ENCODE data around the gene BAHD1. TPM values are rescaled to one million over a fixed set of nuclear protein-coding genes. Genes with fewer than 3 reads are reported as not detected.

The BAHD1 gene
- polyA plus RNA-seq, 1 of the 3 experiments (the other 2 are of a cell fraction): 5.5 TPM

DNA sequence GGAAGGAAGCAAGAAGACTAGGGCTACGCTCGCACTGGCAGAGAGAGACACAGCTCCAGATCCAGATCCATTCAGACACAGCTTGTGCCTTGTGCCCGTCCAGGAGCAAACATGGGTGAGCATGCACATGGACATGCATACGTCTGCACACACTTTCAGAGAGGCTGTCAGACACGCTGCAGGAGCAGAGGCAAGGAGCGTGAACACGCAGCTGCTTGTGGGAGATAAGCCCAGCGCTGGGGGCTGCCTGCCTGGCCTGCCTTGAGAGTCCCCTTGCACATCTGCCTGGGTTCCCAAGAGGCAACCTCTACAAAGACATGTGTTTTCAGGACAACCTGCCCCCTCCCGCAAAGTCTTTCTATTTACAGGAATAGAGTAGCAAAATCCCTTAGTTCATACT lies 13.6 kb upstream of the BAHD1 start:
- Histone ChIP-seq H3K9me3 (no peaks in the 10 kb centered on the region), H3K4me2 (no peak overlapping the region), H3K9me2 (no peaks in the 10 kb centered on the region), H3K4me3 (ENCODE audit: low read depth in 2 of 2, low read length in 1 of 2) (no peak overlapping the region), H3F3A (replicated peaks; ENCODE audit: insufficient read depth) (no peaks in the 10 kb centered on the region), H3K4me1 (ENCODE audit: control insufficient read depth in 1 of 2, insufficient read depth in 2 of 2, low read depth in 1 of 2, low read length in 1 of 2) (no peaks in the 10 kb centered on the region; a peak in 1 of 4 replicates), H4K20me1 (ENCODE audit: insufficient read depth) (no peaks in the 10 kb centered on the region), H3K27me3 (ENCODE audit: insufficient read depth) (no peaks in the 10 kb centered on the region), H2AFZ (ENCODE audit: low read depth) (no peak overlapping the region), H3K27ac (ENCODE audit: low read depth in 2 of 2, low read length in 1 of 2) (no peak overlapping the region), H3K9ac (no peak overlapping the region), H3K79me2 (ENCODE audit: insufficient read depth) (no peaks in the 10 kb centered on the region), H3K36me3 (replicated peaks in 1 of 2; ENCODE audit: control insufficient read depth in 1 of 2, insufficient read depth in 2 of 2, low read length in 1 of 2) (no peaks in the 10 kb centered on the region)
- 100% methylated on average over 1 of the region's 9 CpGs for WGBS (ENCODE audit: low lambda C conversion rate)
- ChIA-PET CTCF (interaction anchor here (1.0 to 16.9 kb wide), 3 partner anchors 59 to 106 kb away, joined by 3 to 299 read pairs (median 75); partner anchors contain the start of genes CCDC9B and INAFM2), POLR2A (no interaction called here)
- DNase-seq: no peak
- TF ChIP-seq NFIC (IDR thresholded peaks at IDR 0.05; ENCODE audit: borderline replicate concordance): no peak
- no peak for TF ChIP-seq FOSL2 (IDR thresholded peaks at IDR 0.05; ENCODE audit: borderline replicate concordance, low read depth)
- TF ChIP-seq CHD2 (IDR thresholded peaks at IDR 0.05; ENCODE audit: low read length, partially characterized antibody): no peak
- TF ChIP-seq SIN3A (IDR thresholded peaks at IDR 0.05; ENCODE audit: borderline replicate concordance, low read depth, low read length): no peak
- no peak for TF ChIP-seq MEF2A (IDR thresholded peaks at IDR 0.05; ENCODE audit: borderline replicate concordance, low read depth)
- TF ChIP-seq, protein P1, sequence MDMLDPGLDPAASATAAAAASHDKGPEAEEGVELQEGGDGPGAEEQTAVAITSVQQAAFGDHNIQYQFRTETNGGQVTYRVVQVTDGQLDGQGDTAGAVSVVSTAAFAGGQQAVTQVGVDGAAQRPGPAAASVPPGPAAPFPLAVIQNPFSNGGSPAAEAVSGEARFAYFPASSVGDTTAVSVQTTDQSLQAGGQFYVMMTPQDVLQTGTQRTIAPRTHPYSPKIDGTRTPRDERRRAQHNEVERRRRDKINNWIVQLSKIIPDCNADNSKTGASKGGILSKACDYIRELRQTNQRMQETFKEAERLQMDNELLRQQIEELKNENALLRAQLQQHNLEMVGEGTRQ (IDR thresholded peaks at IDR 0.05; ENCODE audit: borderline replicate concordance, low read depth, low read length): no peak
- TF ChIP-seq, protein P2, sequence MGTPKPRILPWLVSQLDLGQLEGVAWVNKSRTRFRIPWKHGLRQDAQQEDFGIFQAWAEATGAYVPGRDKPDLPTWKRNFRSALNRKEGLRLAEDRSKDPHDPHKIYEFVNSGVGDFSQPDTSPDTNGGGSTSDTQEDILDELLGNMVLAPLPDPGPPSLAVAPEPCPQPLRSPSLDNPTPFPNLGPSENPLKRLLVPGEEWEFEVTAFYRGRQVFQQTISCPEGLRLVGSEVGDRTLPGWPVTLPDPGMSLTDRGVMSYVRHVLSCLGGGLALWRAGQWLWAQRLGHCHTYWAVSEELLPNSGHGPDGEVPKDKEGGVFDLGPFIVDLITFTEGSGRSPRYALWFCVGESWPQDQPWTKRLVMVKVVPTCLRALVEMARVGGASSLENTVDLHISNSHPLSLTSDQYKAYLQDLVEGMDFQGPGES (IDR thresholded peaks at IDR 0.05; ENCODE audit: low read depth, low read length): no peak
- TF ChIP-seq POLR2AphosphoS5 (IDR thresholded peaks at IDR 0.05; ENCODE audit: low read depth, low read length): no peak
- TF ChIP-seq, protein P3, sequence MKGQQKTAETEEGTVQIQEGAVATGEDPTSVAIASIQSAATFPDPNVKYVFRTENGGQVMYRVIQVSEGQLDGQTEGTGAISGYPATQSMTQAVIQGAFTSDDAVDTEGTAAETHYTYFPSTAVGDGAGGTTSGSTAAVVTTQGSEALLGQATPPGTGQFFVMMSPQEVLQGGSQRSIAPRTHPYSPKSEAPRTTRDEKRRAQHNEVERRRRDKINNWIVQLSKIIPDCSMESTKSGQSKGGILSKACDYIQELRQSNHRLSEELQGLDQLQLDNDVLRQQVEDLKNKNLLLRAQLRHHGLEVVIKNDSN (IDR thresholded peaks at IDR 0.05; ENCODE audit: borderline replicate concordance, low read depth): no peak

DNA sequence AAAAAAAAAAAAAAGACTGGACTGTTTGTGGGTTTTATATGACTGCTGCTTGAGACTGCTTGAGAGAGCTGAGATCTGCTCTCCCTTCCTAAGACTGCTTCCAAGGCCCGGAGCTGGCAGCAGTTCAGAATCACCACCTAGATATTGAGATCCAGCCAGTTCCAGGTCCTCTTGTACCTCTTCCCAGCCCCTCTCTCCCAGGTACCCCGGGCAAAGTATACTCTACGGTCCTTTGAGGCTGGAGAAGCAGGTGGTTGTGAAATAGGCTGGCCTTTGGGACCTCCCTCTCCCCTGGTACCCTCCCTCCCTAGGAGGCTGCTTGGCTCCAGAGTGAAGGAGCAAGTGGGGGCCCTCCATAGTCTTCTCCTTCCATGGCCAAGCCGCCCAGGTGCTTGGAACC lies 12.6 kb upstream of the BAHD1 start:
- Histone ChIP-seq H3K27me3 (ENCODE audit: insufficient read depth) (no peaks in the 10 kb centered on the region), H3K4me3 (ENCODE audit: low read depth in 2 of 2, low read length in 1 of 2) (no peak overlapping the region), H3K9me2 (no peaks in the 10 kb centered on the region), H4K20me1 (ENCODE audit: insufficient read depth) (no peaks in the 10 kb centered on the region), H3K36me3 (replicated peaks in 1 of 2; ENCODE audit: control insufficient read depth in 1 of 2, insufficient read depth in 2 of 2, low read length in 1 of 2) (no peaks in the 10 kb centered on the region), H2AFZ (ENCODE audit: low read depth) (no peak overlapping the region), H3K27ac (ENCODE audit: low read depth in 2 of 2, low read length in 1 of 2) (no peak overlapping the region), H3K4me1 (ENCODE audit: control insufficient read depth in 1 of 2, insufficient read depth in 2 of 2, low read depth in 1 of 2, low read length in 1 of 2) (no peaks in the 10 kb centered on the region; a peak in 1 of 4 replicates), H3F3A (replicated peaks; ENCODE audit: insufficient read depth) (no peaks in the 10 kb centered on the region), H3K9me3 (no peaks in the 10 kb centered on the region), H3K4me2 (no peak overlapping the region), H3K79me2 (ENCODE audit: insufficient read depth) (no peaks in the 10 kb centered on the region), H3K9ac (no peak overlapping the region)
- POLR2A ChIA-PET: no interaction called here
- TF ChIP-seq SMC3 (IDR thresholded peaks at IDR 0.05; ENCODE audit: low read depth, low read length) (no peak), TAF1 (IDR thresholded peaks at IDR 0.05; ENCODE audit: borderline replicate concordance, low read depth, low read length) (no peak), TEAD4 (IDR thresholded peaks at IDR 0.05; ENCODE audit: borderline replicate concordance, insufficient read depth) (no peak), RFX5 (IDR thresholded peaks at IDR 0.05; ENCODE audit: low read length) (no peak), GATA2 (CRISPR knock-in tag; IDR thresholded peaks at IDR 0.05) (no peak), NFIC (IDR thresholded peaks at IDR 0.05; ENCODE audit: borderline replicate concordance) (no peak), TCF12 (IDR thresholded peaks at IDR 0.05) (no peak), SIN3A (IDR thresholded peaks at IDR 0.05; ENCODE audit: borderline replicate concordance, low read depth, low read length) (no peak)
- TF ChIP-seq, protein P3 (IDR thresholded peaks at IDR 0.05; ENCODE audit: borderline replicate concordance, low read depth): no peak
- TF ChIP-seq, protein P4, sequence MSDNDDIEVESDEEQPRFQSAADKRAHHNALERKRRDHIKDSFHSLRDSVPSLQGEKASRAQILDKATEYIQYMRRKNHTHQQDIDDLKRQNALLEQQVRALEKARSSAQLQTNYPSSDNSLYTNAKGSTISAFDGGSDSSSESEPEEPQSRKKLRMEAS (IDR thresholded peaks at IDR 0.05; ENCODE audit: low read depth): no peak
- TF ChIP-seq, protein P1 (IDR thresholded peaks at IDR 0.05; ENCODE audit: borderline replicate concordance, low read depth, low read length): no peak
- TF ChIP-seq, protein P5, sequence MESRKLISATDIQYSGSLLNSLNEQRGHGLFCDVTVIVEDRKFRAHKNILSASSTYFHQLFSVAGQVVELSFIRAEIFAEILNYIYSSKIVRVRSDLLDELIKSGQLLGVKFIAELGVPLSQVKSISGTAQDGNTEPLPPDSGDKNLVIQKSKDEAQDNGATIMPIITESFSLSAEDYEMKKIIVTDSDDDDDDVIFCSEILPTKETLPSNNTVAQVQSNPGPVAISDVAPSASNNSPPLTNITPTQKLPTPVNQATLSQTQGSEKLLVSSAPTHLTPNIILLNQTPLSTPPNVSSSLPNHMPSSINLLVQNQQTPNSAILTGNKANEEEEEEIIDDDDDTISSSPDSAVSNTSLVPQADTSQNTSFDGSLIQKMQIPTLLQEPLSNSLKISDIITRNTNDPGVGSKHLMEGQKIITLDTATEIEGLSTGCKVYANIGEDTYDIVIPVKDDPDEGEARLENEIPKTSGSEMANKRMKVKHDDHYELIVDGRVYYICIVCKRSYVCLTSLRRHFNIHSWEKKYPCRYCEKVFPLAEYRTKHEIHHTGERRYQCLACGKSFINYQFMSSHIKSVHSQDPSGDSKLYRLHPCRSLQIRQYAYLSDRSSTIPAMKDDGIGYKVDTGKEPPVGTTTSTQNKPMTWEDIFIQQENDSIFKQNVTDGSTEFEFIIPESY (IDR thresholded peaks at IDR 0.05; ENCODE audit: borderline replicate concordance, low read depth): no peak
- no peak for DNase-seq
- 61% methylated on average over 2 of the region's 4 CpGs for WGBS (ENCODE audit: low lambda C conversion rate)
- CTCF ChIA-PET: interaction anchor here (0.6 to 16.9 kb wide), 3 partner anchors 88 to 456 kb away, joined by 3 to 299 read pairs (median 4); partner anchors contain the start of gene CCDC9B
